Left ventricle myocardium inferior (tissue), 1 donor: ENCODE data around the gene CACNG7. TPM values are rescaled to one million over a fixed set of nuclear protein-coding genes. Genes with fewer than 3 reads are reported as not detected.
"Not testable (repeated sequence)": the region's sequence is repeated elsewhere in the genome, so short reads cannot be mapped to it uniquely, and the experiment has no call there.

Source experiments
- DNase-seq: peaks from one replicate; pipeline ENCODE4 v3.0.0-alpha.2; 2020
- H3K27ac ChIP-seq: fragments of 200-600 bp; replicated peaks from 2 replicates; pipeline ENCODE4 v1.8.0; 2021
- H3K27me3 ChIP-seq: fragments of 200-600 bp; 2 replicates; pipeline ENCODE4 v1.8.0; 2021; ENCODE audit warnings: low read depth
- H3K36me3 ChIP-seq: fragments of 200-600 bp; 2 replicates; pipeline ENCODE4 v1.8.0; 2021
- H3K4me1 ChIP-seq: fragments of 200-600 bp; 2 replicates; pipeline ENCODE4 v1.8.0; 2021
- H3K4me3 ChIP-seq: fragments of 200-600 bp; 2 replicates; pipeline ENCODE4 v1.8.0; 2021; ENCODE audit warnings: mild to moderate bottlenecking, moderate library complexity
- H3K9me3 ChIP-seq: fragments of 200-600 bp; replicated peaks from 2 replicates; pipeline ENCODE4 v1.8.0; 2021
- CTCF ChIP-seq: fragments of 200-600 bp; IDR thresholded peaks from 2 replicates; pipeline ENCODE4 v1.8.0; 2021; ENCODE audit warnings: antibody characterized with exemption, mild to moderate bottlenecking, borderline replicate concordance
- intact Hi-C: fragments of 100-400 bp; cut with micrococcal nuclease; formaldehyde crosslinking; loops from one replicate; pipeline ENCODE4 v1.11.0; 2022
- total RNA-seq: library from RNA; stranded (reverse); fragmentation: NEBNext Ultra II Directional; extraction: Animal tissue kit (Norgen Biotek cat#: 25700); gene quantifications from one replicate; pipeline ENCODE4 v1.2.1, GENCODE V29; 2021
- donor health status: DM: no; HTN: yes; CAD: no; lungs with severe emphysema.

CACNG7 gene
- total RNA-seq, 1 donor from 2014 or later: not detected

GRCh38 chr19:53944416-53944815, 35.3 kb downstream of the CACNG7 start:
- DNase-seq: no peak
- intact Hi-C loops: no loop called here
- Histone ChIP-seq H3K27me3 (peaks cover 98% of the 10 kb centered on the region), H3K4me1 (no peaks in the 10 kb centered on the region), H3K9me3 (peaks cover 8% of the 10 kb centered on the region), H3K4me3 (no peak overlapping the region), H3K36me3 (no peaks in the 10 kb centered on the region), H3K27ac (no peak overlapping the region)
- no peak for TF ChIP-seq CTCF

- no peak overlapping the region for H3K27ac ChIP-seq
- no peak overlapping the region for H3K4me3 ChIP-seq
- H3K9me3 ChIP-seq: peaks cover 2% of the 10 kb centered on the region
- intact Hi-C loops: no loop called here
- H3K27me3 ChIP-seq: peaks cover 98% of the 10 kb centered on the region
- H3K4me1 ChIP-seq: no peaks in the 10 kb centered on the region
- no peak for TF ChIP-seq CTCF
- H3K36me3 ChIP-seq: no peaks in the 10 kb centered on the region
- no peak for DNase-seq
Observed at GRCh38 chr19:53944933-53945332, 35.9 kb downstream of the CACNG7 start.

GRCh38 chr19:53945441-53945840, 36.4 kb downstream of the CACNG7 start:
- no peak for TF ChIP-seq CTCF
- intact Hi-C loops: no loop called here
- DNase-seq: no peak
- Histone ChIP-seq H3K9me3 (no peaks in the 10 kb centered on the region), H3K4me3 (no peak overlapping the region), H3K27me3 (peaks cover 96% of the 10 kb centered on the region), H3K36me3 (no peaks in the 10 kb centered on the region), H3K27ac (no peak overlapping the region), H3K4me1 (no peaks in the 10 kb centered on the region)

GRCh38 chr19:53945998-53946397, 36.9 kb downstream of the CACNG7 start:
- no peaks in the 10 kb centered on the region for H3K9me3 ChIP-seq
- DNase-seq: no peak
- H3K4me1 ChIP-seq: no peaks in the 10 kb centered on the region
- intact Hi-C loops: no loop called here
- TF ChIP-seq CTCF: no peak
- no peak overlapping the region for H3K27ac ChIP-seq
- peaks cover 96% of the 10 kb centered on the region for H3K27me3 ChIP-seq
- no peak overlapping the region for H3K4me3 ChIP-seq
- no peaks in the 10 kb centered on the region for H3K36me3 ChIP-seq

- TF ChIP-seq CTCF: no peak
- intact Hi-C loops: no loop called here
- Histone ChIP-seq H3K27me3 (peaks cover 96% of the 10 kb centered on the region), H3K4me3 (no peak overlapping the region), H3K4me1 (no peaks in the 10 kb centered on the region), H3K36me3 (no peaks in the 10 kb centered on the region), H3K9me3 (no peaks in the 10 kb centered on the region), H3K27ac (no peak overlapping the region)
- DNase-seq: no peak
Observed at GRCh38 chr19:53947624-53948023, 38.5 kb downstream of the CACNG7 start.

GRCh38 chr19:53948611-53949010, 39.5 kb downstream of the CACNG7 start:
- DNase-seq, H3K4me3 ChIP-seq, intact Hi-C loops, H3K4me1 ChIP-seq, H3K9me3 ChIP-seq, H3K27ac ChIP-seq, H3K36me3 ChIP-seq: not testable (repeated sequence)
- H3K27me3 ChIP-seq: peaks cover 96% of the 10 kb centered on the region
